ENCODE measurements around the gene PPIH.

PPIH gene

DNA sequence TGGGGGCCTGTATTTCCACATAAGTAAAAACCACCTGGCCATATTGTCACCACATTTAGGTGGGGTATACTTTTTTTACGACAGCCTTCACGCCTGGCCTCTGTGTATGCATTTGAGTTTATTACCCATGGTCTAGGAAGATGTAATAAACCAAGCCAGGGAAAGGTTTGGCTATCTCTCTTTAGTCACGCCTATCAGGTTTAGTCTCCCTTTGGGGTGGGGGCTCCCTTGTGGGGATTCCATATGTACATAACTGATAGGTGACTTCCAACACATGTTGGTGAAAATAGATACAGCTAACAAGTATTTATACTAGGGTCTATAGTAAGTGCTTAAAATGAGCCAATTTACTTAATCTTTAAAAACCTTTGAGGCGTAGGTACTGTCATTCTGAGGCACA lies 28.2 kb downstream of the PPIH start:
- H3K9me2 ChIP-seq (replicated peaks; ENCODE audit: control insufficient read depth, low read length) = no peaks in the 10 kb centered on the region
- H3K27ac ChIP-seq (ENCODE audit: low read depth, low read length) = no peak overlapping the region
- peaks cover 95% of the 10 kb centered on the region for H3K79me2 ChIP-seq (ENCODE audit: control insufficient read depth, low read length)
- H3K4me3 ChIP-seq (ENCODE audit: low read length) = peak overlapping the region; percentile 77
- peaks cover 75% of the 10 kb centered on the region for H4K20me1 ChIP-seq (ENCODE audit: control insufficient read depth, insufficient read depth, low read depth, low read length)
- no peaks in the 10 kb centered on the region for H3K9me3 ChIP-seq (ENCODE audit: control insufficient read depth, insufficient read depth, low read length)
- peaks cover 63% of the 10 kb centered on the region for H3K4me1 ChIP-seq (ENCODE audit: control insufficient read depth, low read length)
- peaks cover 9% of the 10 kb centered on the region; the same call in 1 of the 2 replicates for H3F3A ChIP-seq (ENCODE audit: control insufficient read depth, insufficient read depth)
- peak overlapping the region; percentile 91 for H3K4me2 ChIP-seq (ENCODE audit: low read length)
- TF ChIP-seq, protein P1, sequence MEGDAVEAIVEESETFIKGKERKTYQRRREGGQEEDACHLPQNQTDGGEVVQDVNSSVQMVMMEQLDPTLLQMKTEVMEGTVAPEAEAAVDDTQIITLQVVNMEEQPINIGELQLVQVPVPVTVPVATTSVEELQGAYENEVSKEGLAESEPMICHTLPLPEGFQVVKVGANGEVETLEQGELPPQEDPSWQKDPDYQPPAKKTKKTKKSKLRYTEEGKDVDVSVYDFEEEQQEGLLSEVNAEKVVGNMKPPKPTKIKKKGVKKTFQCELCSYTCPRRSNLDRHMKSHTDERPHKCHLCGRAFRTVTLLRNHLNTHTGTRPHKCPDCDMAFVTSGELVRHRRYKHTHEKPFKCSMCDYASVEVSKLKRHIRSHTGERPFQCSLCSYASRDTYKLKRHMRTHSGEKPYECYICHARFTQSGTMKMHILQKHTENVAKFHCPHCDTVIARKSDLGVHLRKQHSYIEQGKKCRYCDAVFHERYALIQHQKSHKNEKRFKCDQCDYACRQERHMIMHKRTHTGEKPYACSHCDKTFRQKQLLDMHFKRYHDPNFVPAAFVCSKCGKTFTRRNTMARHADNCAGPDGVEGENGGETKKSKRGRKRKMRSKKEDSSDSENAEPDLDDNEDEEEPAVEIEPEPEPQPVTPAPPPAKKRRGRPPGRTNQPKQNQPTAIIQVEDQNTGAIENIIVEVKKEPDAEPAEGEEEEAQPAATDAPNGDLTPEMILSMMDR (IDR thresholded peaks at IDR 0.05; ENCODE audit: low read depth, low read length, poor library complexity, severe bottlenecking) = no peak
- no peak for TF ChIP-seq EZH2phosphoT487 (IDR thresholded peaks at IDR 0.05; ENCODE audit: borderline replicate concordance, low read length)
- peaks cover 85% of the 10 kb centered on the region for H3K36me3 ChIP-seq (ENCODE audit: control insufficient read depth, low read length)
- H3K27me3 ChIP-seq (ENCODE audit: control insufficient read depth, low read length) = no peaks in the 10 kb centered on the region

DNA sequence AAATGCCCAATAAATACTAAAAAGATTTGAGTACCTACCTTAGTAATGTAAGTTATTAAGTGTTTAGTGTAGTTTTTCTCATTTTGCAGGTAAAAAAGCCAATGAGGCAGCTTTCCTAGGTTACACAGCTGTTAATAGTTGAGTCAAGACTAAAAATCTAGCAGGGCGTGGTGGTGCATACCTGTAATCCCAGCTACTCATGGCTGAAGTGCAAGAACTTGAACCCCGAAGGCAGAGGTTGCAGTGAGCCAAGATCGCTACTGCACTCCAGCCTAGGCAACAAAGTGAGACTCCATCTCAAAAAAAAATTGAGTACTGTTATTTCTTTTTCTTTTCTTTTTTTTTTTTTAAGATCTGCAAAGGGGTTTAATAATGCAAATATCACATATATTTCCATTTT lies 31.7 kb downstream of the PPIH start:
- Histone ChIP-seq H3K9me3 (ENCODE audit: control insufficient read depth, insufficient read depth, low read length) (no peaks in the 10 kb centered on the region), H3K27ac (ENCODE audit: low read depth, low read length) (no peak overlapping the region), H3K79me2 (ENCODE audit: control insufficient read depth, low read length) (peaks cover 100% of the 10 kb centered on the region), H3K4me2 (ENCODE audit: low read length) (peak overlapping the region; percentile 38), H4K20me1 (ENCODE audit: control insufficient read depth, insufficient read depth, low read depth, low read length) (peaks cover 87% of the 10 kb centered on the region), H3K4me1 (ENCODE audit: control insufficient read depth, low read length) (peaks cover 52% of the 10 kb centered on the region), H3K4me3 (ENCODE audit: low read length) (no peak overlapping the region), H3K9me2 (replicated peaks; ENCODE audit: control insufficient read depth, low read length) (no peaks in the 10 kb centered on the region), H3K27me3 (ENCODE audit: control insufficient read depth, low read length) (no peaks in the 10 kb centered on the region), H3F3A (ENCODE audit: control insufficient read depth, insufficient read depth) (peaks cover 18% of the 10 kb centered on the region), H3K36me3 (ENCODE audit: control insufficient read depth, low read length) (peaks cover 100% of the 10 kb centered on the region)
- TF ChIP-seq, protein P1 (IDR thresholded peaks at IDR 0.05; ENCODE audit: low read depth, low read length, poor library complexity, severe bottlenecking) = no peak
- no peak for TF ChIP-seq EZH2phosphoT487 (IDR thresholded peaks at IDR 0.05; ENCODE audit: borderline replicate concordance, low read length)

DNA sequence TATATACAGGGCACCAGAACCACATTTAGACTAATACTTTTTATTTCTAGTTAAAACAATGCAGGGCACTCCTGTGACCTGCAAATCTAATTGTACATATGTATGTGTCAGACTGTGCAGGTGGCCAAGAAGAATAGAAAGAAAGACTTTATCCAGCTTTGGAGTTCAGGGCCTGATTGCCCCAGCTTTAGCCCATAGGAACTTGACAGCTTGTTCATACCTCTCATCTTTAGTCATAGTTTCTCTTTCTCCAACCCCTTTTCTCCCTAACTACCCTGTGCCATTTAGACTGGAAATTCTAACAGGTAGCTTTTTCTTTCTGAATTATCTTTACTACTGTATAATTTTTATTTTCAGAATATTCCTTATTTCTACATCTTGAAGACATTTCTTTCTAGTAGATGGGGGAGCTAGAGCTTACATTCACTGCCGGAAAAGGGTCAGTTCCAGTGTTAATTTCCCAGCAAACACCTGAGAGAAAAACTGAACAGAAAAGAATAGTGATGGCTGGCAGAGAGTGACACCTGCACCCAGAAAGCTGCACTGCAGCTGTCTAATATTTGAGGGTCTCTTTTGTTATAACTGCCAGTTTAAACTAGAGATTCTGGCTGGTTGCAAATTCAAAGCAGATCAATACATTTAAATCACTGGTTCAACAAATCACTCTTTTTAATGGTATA lies 32.4 kb downstream of the PPIH start:
- Histone ChIP-seq H4K20me1 (ENCODE audit: control insufficient read depth, insufficient read depth, low read depth, low read length) (peaks cover 82% of the 10 kb centered on the region), H3F3A (ENCODE audit: control insufficient read depth, insufficient read depth) (peaks cover 19% of the 10 kb centered on the region), H3K79me2 (ENCODE audit: control insufficient read depth, low read length) (peaks cover 100% of the 10 kb centered on the region), H3K4me3 (ENCODE audit: low read length) (no peak overlapping the region), H3K4me1 (ENCODE audit: control insufficient read depth, low read length) (peaks cover 45% of the 10 kb centered on the region), H3K27me3 (ENCODE audit: control insufficient read depth, low read length) (no peaks in the 10 kb centered on the region), H3K9me3 (ENCODE audit: control insufficient read depth, insufficient read depth, low read length) (no peaks in the 10 kb centered on the region), H3K27ac (ENCODE audit: low read depth, low read length) (no peak overlapping the region), H3K36me3 (ENCODE audit: control insufficient read depth, low read length) (peaks cover 100% of the 10 kb centered on the region), H3K9me2 (replicated peaks; ENCODE audit: control insufficient read depth, low read length) (no peaks in the 10 kb centered on the region), H3K4me2 (ENCODE audit: low read length) (0 out of 2 replicates have a peak overlapping the region, but pooled peaks have one; percentile 14)
- TF ChIP-seq, protein P1 (IDR thresholded peaks at IDR 0.05; ENCODE audit: low read depth, low read length, poor library complexity, severe bottlenecking) = peak; percentile 13
- TF ChIP-seq EZH2phosphoT487 (IDR thresholded peaks at IDR 0.05; ENCODE audit: borderline replicate concordance, low read length) = no peak

Data from DOHH2 (cell line).